VCaP (cell line): ENCODE results near the gene SUMO4.

Experiments used
- H3K27ac ChIP-seq: fragments of 450-650 bp; 2 replicates; pipeline ENCODE4 v1.5.1; 2017
- TF ChIP-seq, protein P1 (sequence below): fragments of 450-650 bp; conservative IDR thresholded peaks from 2 replicates; pipeline ENCODE4 v1.5.1; 2017; ENCODE audit warnings: mild to moderate bottlenecking, moderate library complexity

The SUMO4 gene

DNA sequence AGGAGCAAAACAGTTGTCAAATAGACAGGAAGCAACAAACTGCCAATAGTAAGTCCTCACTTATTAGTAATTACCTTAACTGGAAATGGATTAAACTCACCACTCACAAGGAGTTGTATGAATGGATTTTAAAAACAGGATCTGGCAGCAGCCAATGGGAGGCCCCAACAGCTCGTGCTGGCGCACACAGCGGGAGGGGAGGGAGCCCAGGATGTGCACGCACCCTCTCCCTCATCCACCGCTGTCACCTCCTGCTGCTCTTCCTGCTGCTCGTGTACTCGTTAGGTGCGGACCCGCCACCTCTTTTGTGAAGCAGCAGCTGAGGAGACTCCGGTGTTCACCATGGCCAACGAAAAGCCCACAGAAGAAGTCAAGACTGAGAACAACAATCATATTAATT is at the start of gene SUMO4:
Gene SUMO4, plus strand, starts transcription at position 213 of the 400 bp plus-strand sequence. Its CDS starts 130 bp downstream, at position 343.
- no peak within 1 kb of the TSS for H3K27ac ChIP-seq
- TF ChIP-seq, protein P1, sequence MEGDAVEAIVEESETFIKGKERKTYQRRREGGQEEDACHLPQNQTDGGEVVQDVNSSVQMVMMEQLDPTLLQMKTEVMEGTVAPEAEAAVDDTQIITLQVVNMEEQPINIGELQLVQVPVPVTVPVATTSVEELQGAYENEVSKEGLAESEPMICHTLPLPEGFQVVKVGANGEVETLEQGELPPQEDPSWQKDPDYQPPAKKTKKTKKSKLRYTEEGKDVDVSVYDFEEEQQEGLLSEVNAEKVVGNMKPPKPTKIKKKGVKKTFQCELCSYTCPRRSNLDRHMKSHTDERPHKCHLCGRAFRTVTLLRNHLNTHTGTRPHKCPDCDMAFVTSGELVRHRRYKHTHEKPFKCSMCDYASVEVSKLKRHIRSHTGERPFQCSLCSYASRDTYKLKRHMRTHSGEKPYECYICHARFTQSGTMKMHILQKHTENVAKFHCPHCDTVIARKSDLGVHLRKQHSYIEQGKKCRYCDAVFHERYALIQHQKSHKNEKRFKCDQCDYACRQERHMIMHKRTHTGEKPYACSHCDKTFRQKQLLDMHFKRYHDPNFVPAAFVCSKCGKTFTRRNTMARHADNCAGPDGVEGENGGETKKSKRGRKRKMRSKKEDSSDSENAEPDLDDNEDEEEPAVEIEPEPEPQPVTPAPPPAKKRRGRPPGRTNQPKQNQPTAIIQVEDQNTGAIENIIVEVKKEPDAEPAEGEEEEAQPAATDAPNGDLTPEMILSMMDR, result no peak

DNA sequence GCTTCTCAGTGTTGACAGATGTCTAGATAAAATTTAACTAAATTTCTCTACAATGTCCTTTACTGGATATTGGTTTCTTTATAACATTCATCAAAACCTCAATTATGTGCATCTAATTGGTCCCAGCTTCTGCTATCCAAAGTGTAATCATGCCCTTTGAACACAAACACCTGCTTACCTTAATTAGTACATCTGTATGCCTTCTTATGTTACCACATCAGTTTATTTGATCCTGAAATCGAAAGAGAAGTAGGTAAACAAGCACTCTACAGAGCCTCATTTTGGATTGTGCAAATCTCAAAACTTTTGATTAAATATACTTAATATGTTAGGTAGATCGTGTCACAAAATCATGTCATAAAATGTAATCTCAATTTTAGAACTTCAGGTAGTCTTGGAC is 46.1 kb upstream of the SUMO4 start:
- peak overlapping the region; percentile 14 for H3K27ac ChIP-seq
- TF ChIP-seq, protein P1, result no peak

DNA sequence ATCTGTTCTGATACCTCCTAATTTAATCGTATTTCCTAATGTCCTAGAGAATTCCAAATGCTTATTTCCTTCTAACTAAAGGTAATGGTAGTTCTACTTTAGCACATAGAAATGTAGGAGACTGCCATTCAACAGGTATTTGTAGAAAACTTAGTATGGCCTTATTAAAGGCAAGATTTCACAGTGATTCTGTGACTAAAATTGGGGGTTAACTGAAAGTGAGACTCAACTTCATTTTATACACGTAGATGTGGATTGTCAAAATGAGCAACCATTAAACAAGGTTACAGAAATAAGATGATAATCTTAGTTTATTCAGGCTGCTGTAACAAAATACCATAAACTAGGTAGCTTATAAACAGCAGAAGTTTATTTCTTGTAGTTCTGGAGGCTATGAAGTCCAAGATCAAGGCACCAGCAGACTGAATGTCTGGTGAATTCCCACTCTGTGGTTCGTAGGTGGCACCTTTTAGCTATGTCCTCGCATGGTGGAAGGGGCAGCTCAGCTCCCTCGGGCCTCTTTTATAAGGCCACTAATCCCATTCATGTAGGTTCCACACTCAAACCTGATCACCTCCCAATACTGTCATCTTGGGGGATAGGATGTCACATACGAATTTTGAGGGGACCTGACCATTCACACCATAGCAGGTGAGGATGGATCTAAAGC is 43.8 kb upstream of the SUMO4 start:
- no peak overlapping the region for H3K27ac ChIP-seq
- TF ChIP-seq, protein P1, result no peak

DNA sequence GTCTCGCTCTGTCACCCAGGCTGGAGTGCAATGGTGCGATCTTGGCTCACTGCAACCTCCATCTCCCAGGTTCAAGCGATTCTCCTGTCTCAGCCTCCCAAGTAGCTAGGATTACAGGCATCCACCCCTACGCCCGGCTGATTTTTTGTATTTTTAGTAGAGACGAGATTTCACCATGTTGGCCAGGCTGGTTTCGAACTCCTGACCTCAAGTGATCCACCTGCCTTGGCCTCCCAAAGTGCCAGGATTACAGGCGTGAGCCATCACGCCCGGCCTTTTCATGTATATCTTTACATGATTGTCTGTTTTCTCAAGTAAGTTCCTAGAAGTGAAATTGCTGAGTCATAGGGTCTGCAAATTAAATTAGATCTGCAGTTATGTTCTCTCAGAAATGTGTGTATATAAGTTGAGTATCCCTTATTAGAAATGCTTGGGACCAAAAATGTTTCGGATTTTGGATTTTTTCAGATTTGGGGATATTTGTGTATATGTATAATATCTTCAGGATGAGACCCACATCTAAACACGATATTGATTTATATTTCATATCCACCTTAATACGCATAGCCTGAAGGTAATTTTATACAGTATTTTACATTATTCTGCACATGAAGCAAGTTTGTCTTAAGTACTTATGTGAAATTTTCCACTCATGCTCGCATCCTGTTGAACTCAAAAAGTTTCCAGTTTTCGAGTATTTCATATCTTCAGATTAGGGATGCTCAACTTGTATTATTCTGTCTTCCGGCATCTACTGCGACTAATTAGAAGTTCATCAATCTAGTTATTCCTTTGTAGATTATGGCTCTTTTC is 42.1 kb upstream of the SUMO4 start:
- no peak overlapping the region for H3K27ac ChIP-seq
- TF ChIP-seq, protein P1, result no peak

DNA sequence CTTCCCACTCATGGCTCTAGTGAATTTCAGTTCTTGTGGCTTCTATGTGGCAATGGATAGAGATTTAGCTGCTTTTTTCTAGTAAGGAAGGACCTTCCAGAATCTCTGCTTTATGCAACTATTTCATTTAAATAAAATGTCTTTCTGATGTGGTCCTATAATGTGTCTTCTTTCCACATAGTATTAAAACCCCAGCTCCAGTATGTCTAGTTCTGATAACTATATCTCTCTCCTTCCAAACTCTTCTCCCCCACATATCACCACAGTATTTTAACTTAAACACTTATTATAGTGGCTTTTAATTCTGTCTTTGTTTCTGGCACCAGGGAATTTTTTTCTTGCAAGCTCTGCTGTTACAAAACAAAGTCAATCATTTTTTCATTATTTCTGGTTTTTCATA is 40.6 kb upstream of the SUMO4 start:
- TF ChIP-seq, protein P1, result no peak
- H3K27ac ChIP-seq, result no peak overlapping the region

DNA sequence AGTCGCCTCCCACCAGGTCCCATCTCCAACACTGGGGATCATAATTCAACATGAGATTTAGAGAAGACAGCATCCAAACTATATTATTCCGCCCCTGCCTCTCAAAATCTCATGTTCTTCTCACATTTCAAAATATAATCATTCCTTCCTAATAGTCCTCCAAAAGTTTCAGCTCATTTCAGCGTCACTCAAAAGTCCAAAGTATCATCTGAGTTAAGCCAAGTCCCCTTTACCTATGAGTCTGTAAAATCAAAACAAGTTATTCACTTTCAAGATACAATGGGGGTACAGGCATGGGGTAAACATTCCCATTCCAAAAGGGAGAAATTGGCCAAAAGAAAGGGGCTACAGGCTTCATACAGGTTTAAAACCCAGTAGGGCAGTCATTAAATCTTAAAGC is 39.5 kb upstream of the SUMO4 start:
- TF ChIP-seq, protein P1, result no peak
- no peak overlapping the region for H3K27ac ChIP-seq

DNA sequence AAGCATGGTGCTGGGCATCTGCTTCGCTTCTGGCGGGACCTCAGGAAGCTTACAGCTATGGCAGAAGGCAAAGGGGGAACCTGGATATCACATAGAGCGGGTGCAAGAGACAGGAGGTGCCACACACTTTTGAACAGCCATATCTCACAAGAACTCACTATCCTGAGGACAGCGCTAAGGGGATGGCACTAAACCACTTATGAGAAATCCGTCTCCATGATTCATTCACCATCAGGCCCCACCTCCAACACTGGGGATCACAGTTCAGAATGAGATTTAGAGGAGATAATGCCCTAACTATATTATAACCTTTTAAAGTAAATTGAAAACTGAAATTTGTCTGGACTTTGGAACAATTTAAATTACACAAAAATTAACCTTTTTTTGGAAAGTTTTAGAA is 37.8 kb upstream of the SUMO4 start:
- TF ChIP-seq, protein P1, result no peak
- H3K27ac ChIP-seq, result no peak overlapping the region
